Adrenal gland (tissue), 5 donors: ENCODE data around the gene CFAP74.

Source experiments
- POLR2A ChIP-seq, 2 donors: fragments of 450-650 bp; IDR thresholded peaks; one replicate each; pipeline ENCODE4 v1.6.1; 2017; ENCODE audit warnings: antibody characterized with exemption in 2 of 2, mild to moderate bottlenecking in 2 of 2, moderate library complexity in 1 of 2
- TF ChIP-seq, protein P1 (sequence below), 6 experiments: fragments of 450-650 bp in 4 of 6; fragments of 200-600 bp in 2 of 6; sonication (generic) in 1 of 6; IDR thresholded peaks; 1 replicate in 5 of 6; 2 replicates in 1 of 6; pipeline versions ENCODE4 v1.5.1 to v1.8.0; 2016 to 2021; ENCODE audit warnings: antibody characterized with exemption in 6 of 6, mild to moderate bottlenecking in 2 of 6, moderate library complexity in 1 of 6
- donor health status: DM: no; HTN: no; CAD: no.

DNA sequence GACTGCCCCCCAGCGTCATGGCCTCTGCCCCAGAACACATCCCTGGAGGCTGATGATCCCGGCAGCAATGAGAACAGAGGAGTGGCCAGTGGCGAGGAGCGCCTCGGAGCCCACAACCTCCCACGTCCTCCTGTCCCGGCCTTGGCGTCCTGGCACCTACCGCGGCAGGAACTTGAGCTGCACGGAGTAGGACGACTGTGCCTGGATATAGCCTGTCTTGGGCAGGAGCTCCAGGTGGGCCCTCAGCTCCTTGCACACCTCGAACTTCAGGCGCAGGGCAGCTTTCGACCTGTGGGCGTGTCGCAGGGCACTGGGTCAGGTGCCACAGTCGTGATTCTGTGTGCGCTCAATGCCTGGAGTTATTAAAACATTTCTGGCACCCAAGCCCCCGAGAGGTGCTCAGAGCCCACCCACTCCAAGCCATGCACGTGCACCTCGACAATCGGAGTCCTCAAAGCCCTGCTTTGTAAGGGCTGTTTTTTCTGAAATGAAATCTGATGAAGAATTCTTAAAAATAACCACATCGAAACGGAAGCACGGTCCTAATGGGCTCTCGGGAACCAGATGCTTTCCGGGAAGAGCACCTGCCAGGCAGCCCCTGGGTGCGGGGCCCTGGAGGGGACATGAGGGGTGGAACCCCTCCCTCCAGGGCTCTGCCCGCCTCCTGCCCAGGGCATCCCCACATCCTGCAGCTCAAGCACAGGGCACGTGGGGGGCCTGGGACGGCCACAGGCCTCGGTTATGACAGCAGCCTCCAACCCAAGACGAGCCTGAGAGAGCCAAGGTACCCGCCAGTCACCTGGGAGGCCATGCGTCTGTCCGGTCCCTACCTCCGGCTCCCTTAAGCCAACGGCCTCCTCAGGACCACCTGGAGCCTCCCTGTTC, 61.5 kb downstream of the CFAP74 start:
- TF ChIP-seq, protein P1, sequence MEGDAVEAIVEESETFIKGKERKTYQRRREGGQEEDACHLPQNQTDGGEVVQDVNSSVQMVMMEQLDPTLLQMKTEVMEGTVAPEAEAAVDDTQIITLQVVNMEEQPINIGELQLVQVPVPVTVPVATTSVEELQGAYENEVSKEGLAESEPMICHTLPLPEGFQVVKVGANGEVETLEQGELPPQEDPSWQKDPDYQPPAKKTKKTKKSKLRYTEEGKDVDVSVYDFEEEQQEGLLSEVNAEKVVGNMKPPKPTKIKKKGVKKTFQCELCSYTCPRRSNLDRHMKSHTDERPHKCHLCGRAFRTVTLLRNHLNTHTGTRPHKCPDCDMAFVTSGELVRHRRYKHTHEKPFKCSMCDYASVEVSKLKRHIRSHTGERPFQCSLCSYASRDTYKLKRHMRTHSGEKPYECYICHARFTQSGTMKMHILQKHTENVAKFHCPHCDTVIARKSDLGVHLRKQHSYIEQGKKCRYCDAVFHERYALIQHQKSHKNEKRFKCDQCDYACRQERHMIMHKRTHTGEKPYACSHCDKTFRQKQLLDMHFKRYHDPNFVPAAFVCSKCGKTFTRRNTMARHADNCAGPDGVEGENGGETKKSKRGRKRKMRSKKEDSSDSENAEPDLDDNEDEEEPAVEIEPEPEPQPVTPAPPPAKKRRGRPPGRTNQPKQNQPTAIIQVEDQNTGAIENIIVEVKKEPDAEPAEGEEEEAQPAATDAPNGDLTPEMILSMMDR (IDR thresholded peaks at IDR 0.05), result no peak
- TF ChIP-seq POLR2A (IDR thresholded peaks at IDR 0.05), result no peak
